A204.1 (cell line): ENCODE data around the gene ABCC9.

Experiments
- FAIRE-seq: peaks from 2 replicates; lab custom pipeline; 2012; peaks lifted over from hg19 to GRCh38; lab: Jason Lieb, UNC

Gene ABCC9

DNA sequence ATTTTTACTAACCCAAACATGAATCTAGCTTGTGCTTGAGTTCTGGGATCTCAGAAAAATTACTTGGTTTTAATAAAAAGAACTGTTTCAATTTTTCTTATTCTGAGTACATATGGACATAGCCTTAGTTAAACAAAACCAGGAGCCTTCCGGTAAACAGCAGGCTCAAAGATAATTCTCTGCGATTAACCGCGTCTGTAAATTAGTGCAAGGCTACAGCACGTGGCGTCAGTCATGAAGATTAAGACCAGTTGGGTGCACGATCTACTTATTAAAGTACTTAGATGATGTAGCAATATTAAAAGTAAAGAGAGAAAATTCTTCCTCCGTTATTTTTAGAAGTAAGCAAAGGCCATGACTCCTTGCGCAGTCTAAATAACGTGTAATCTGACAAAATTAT is 167.4 kb downstream of the ABCC9 start:
- no peak for FAIRE-seq

GRCh38 chr12:21773263-21773741 is 167.9 kb downstream of the ABCC9 start:
- no peak for FAIRE-seq

DNA sequence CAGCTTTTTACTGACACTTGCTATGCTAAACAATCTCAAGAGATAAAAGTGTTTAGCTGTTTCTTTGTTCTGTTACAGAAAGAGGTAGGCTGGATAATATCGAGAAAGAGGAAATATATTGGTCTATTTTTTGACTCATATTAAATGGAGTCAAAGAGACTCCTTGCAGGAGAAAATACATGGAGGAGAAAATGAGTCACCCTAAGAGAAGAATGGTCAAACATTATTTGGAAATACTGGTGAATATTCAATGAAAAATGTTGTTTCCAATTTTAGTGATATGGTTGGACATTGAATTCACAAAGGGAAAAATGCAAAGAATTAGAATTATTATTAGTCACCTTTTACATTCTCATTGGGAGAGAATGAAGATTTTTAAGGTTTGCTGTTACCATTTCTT is 169.9 kb downstream of the ABCC9 start:
- FAIRE-seq = peak; percentile 21

- FAIRE-seq = no peak
Observed at GRCh38 chr12:21769307-21769706, 171.9 kb downstream of the ABCC9 start.

GRCh38 chr12:21766403-21766802 is 174.8 kb downstream of the ABCC9 start:
- no peak for FAIRE-seq

GRCh38 chr12:21764950-21765349 is 176.3 kb downstream of the ABCC9 start:
- FAIRE-seq = no peak

GRCh38 chr12:21764065-21764464 is 177.2 kb downstream of the ABCC9 start:
- FAIRE-seq = no peak

DNA sequence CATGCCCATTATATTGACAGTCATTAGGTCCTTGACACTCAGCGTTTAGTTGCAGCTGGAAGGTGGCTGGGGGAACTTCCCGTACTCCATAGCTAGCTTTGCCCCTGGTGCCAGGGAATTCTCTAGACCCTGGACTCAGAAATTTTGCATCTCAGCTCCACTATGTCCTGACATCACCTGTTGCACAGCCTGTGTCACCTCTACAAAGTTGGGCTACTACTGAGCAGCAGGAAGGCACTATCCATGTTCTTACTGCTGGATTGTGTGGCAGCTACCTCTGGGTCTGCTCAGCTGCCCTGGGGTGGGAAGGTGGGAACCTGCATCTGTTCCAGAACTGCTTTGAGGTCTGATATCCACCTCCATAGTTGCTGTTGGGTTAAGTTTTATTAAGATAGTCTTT is 177.7 kb downstream of the ABCC9 start:
- no peak for FAIRE-seq

- no peak for FAIRE-seq
Observed at GRCh38 chr12:21759737-21760136, 181.5 kb downstream of the ABCC9 start.

DNA sequence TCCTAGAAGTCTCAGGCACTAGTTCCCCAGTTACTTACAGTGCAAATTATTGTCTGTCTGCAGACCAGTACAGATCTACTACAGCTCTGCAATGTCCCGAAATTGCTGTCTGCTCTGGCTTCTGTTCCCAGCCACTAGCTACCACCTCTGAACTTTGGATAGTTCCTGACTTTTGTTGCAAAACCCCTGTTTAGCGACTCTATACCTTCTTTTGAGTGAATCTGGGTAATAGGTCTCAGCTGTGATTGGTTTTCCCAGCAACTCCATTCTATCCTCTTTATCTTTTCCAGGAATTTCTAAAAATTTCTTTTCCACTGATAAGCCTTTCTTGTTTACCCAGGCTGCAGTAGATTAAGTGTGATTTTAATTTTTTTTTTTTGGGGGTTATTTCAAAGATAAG is 183.5 kb downstream of the ABCC9 start:
- FAIRE-seq = no peak

GRCh38 chr12:21756699-21757098 is 184.5 kb downstream of the ABCC9 start:
- no peak for FAIRE-seq

- FAIRE-seq = no peak
Observed at GRCh38 chr12:21751517-21751916, 189.7 kb downstream of the ABCC9 start.
